ENCODE results near the gene RPS6KA4. TPM values are rescaled to one million over a fixed set of nuclear protein-coding genes. Genes with fewer than 3 reads are reported as not detected.
"Not testable (repeated sequence)": the region's sequence is repeated elsewhere in the genome, so short reads cannot be mapped to it uniquely, and the experiment has no call there.

RPS6KA4 gene
- total RNA-seq, 1 experiment from 2014 or later = 148 TPM

GRCh38 chr11:64323373-64323772 lies 35.6 kb upstream of the RPS6KA4 start:
- H3K9ac ChIP-seq (ENCODE audit: low read length) = no peak overlapping the region
- DNase-seq = no peak
- intact Hi-C loops (cut with micrococcal nuclease) = no loop called here
- H3K4me3 ChIP-seq (ENCODE audit: low read length) = no peak overlapping the region
- H3K36me3 ChIP-seq (ENCODE audit: low read depth, low read length) = 0 out of 2 replicates have a peak, but pooled peaks cover 3% of the 10 kb centered on the region
- ATAC-seq = no peak
- H3K27ac ChIP-seq (ENCODE audit: low read length) = no peak overlapping the region
- no peaks in the 10 kb centered on the region for H3F3A ChIP-seq (ENCODE audit: low read length, unreplicated experiment)
- no peaks in the 10 kb centered on the region for H3K9me2 ChIP-seq (replicated peaks; ENCODE audit: low read length)
- no peaks in the 10 kb centered on the region for H4K20me1 ChIP-seq (ENCODE audit: low read length)
- no peaks in the 10 kb centered on the region for H3K9me3 ChIP-seq (ENCODE audit: low read length)
- TF ChIP-seq, protein P1, sequence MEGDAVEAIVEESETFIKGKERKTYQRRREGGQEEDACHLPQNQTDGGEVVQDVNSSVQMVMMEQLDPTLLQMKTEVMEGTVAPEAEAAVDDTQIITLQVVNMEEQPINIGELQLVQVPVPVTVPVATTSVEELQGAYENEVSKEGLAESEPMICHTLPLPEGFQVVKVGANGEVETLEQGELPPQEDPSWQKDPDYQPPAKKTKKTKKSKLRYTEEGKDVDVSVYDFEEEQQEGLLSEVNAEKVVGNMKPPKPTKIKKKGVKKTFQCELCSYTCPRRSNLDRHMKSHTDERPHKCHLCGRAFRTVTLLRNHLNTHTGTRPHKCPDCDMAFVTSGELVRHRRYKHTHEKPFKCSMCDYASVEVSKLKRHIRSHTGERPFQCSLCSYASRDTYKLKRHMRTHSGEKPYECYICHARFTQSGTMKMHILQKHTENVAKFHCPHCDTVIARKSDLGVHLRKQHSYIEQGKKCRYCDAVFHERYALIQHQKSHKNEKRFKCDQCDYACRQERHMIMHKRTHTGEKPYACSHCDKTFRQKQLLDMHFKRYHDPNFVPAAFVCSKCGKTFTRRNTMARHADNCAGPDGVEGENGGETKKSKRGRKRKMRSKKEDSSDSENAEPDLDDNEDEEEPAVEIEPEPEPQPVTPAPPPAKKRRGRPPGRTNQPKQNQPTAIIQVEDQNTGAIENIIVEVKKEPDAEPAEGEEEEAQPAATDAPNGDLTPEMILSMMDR (conservative IDR thresholded peaks at IDR 0.05; ENCODE audit: low read depth, low read length) = no peak
- no peak for TF ChIP-seq EZH2 (IDR thresholded peaks at IDR 0.05; ENCODE audit: low read length, unreplicated experiment)
- no peak for TF ChIP-seq EZH2phosphoT487 (IDR thresholded peaks at IDR 0.05; ENCODE audit: borderline replicate concordance, low read length)
- no TSS peak for BruUV-seq (replicated peaks)
- POLR2A ChIA-PET (ENCODE audit: unreplicated experiment) = no interaction called here
- CTCF ChIA-PET = no interaction called here
- no peak overlapping the region for H3K4me2 ChIP-seq (ENCODE audit: low read length)
- no peak overlapping the region for H2AFZ ChIP-seq (ENCODE audit: low read length)
- H3K27me3 ChIP-seq (ENCODE audit: low read length) = no peaks in the 10 kb centered on the region
- H3K4me1 ChIP-seq (ENCODE audit: insufficient read depth, low read length) = peaks cover 23% of the 10 kb centered on the region
- H3K79me2 ChIP-seq (ENCODE audit: low read length) = peaks cover 24% of the 10 kb centered on the region

- H3K36me3 ChIP-seq (ENCODE audit: low read depth, low read length); H4K20me1 ChIP-seq (ENCODE audit: low read length); H3K4me3 ChIP-seq (ENCODE audit: low read length); H3K9me3 ChIP-seq (ENCODE audit: low read length); BruUV-seq (replicated peaks); H3K4me2 ChIP-seq (ENCODE audit: low read length); H2AFZ ChIP-seq (ENCODE audit: low read length); H3K27me3 ChIP-seq (ENCODE audit: low read length); POLR2A ChIA-PET (ENCODE audit: unreplicated experiment); H3K9ac ChIP-seq (ENCODE audit: low read length); DNase-seq; H3F3A ChIP-seq (ENCODE audit: low read length, unreplicated experiment); CTCF ChIA-PET; intact Hi-C loops (cut with micrococcal nuclease); H3K27ac ChIP-seq (ENCODE audit: low read length); H3K9me2 ChIP-seq (replicated peaks; ENCODE audit: low read length); ATAC-seq: not testable (repeated sequence)
- Histone ChIP-seq H3K79me2 (ENCODE audit: low read length) (peaks cover 18% of the 10 kb centered on the region), H3K4me1 (ENCODE audit: insufficient read depth, low read length) (peaks cover 20% of the 10 kb centered on the region)
Observed at GRCh38 chr11:64323984-64324383, 35.0 kb upstream of the RPS6KA4 start.

- Histone ChIP-seq H3F3A (ENCODE audit: low read length, unreplicated experiment) (no peaks in the 10 kb centered on the region), H3K9me2 (replicated peaks; ENCODE audit: low read length) (no peaks in the 10 kb centered on the region), H3K36me3 (ENCODE audit: low read depth, low read length) (0 out of 2 replicates have a peak, but pooled peaks cover 3% of the 10 kb centered on the region), H3K4me1 (ENCODE audit: insufficient read depth, low read length) (peaks cover 21% of the 10 kb centered on the region), H3K79me2 (ENCODE audit: low read length) (peaks cover 9% of the 10 kb centered on the region; the same call in 1 of the 2 replicates), H3K4me3 (ENCODE audit: low read length) (no peak overlapping the region), H4K20me1 (ENCODE audit: low read length) (no peaks in the 10 kb centered on the region), H3K4me2 (ENCODE audit: low read length) (no peak overlapping the region), H3K27ac (ENCODE audit: low read length) (no peak overlapping the region), H2AFZ (ENCODE audit: low read length) (no peak overlapping the region), H3K27me3 (ENCODE audit: low read length) (no peaks in the 10 kb centered on the region), H3K9ac (ENCODE audit: low read length) (no peak overlapping the region), H3K9me3 (ENCODE audit: low read length) (no peaks in the 10 kb centered on the region)
- no TSS peak for BruUV-seq (replicated peaks)
- ChIA-PET POLR2A (ENCODE audit: unreplicated experiment) (no interaction called here), CTCF (interaction anchor here (1.2 kb wide), 1 partner anchor 30 kb away, joined by 3 read pairs; no protein-coding TSS in a partner anchor)
- no peak for DNase-seq
- ATAC-seq = no peak
- TF ChIP-seq EZH2 (IDR thresholded peaks at IDR 0.05; ENCODE audit: low read length, unreplicated experiment) (no peak), EZH2phosphoT487 (IDR thresholded peaks at IDR 0.05; ENCODE audit: borderline replicate concordance, low read length) (no peak)
- TF ChIP-seq, protein P1 (conservative IDR thresholded peaks at IDR 0.05; ENCODE audit: low read depth, low read length) = no peak
- intact Hi-C loops (cut with micrococcal nuclease) = no loop called here
Observed at GRCh38 chr11:64324692-64325469, 34.1 kb upstream of the RPS6KA4 start.

Data from PC-3 (cell line).